Stimulated activated CD4-positive, alpha-beta T cell treated with anti-CD3 and anti-CD28 coated beads, Interleukin-15, amount 100 ng/mL, for 48 hours (primary cell): Measurements from ENCODE around the gene RAB31.

Experiments
- DNase-seq, 2 donors: peaks; one replicate each; pipeline ENCODE4 v3.0.0-alpha.2; 2020; ENCODE audit warnings: low read depth in 2 of 2

Gene RAB31

DNA sequence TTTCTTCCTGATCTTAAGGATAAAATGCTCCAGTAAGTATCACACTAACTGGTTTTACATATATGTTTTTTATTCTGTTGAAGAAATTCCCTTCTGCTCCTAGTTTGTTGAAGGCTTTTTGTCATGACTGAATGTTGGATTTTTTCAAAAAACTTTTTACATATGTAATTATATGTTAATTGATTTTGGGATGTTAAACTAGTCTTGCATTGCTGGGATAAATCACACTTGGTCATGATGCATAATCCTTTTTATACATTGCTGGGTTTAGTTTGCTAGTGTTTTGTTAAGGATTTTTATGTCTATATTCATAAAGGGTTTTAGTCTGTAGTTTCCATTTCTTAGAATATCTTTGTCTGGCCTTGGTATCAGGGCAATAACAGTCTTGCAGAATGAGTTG is 112.0 kb downstream of the RAB31 start:
- no peak for DNase-seq

DNA sequence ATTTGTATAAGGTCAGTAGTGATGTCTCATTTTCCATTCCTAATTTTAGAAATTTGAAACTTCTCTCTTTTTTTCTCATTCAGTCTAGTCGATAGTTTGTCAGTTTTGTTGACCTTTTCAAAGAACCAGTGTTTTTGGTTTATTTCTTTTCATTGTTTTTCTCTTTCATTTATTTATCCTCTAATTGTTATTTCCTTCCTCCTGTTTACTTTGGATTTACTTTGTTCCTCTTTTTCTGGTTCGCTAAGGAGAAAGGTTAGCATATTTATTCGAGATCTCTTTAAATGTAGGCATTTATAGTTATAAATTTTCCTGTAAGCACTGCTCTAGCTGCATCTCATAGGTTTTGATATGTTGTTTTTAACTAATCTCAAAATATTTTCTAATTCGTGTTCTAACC is 112.6 kb downstream of the RAB31 start:
- no peak for DNase-seq

GRCh38 chr18:9822587-9823185 is 114.6 kb downstream of the RAB31 start:
- DNase-seq = no peak

DNA sequence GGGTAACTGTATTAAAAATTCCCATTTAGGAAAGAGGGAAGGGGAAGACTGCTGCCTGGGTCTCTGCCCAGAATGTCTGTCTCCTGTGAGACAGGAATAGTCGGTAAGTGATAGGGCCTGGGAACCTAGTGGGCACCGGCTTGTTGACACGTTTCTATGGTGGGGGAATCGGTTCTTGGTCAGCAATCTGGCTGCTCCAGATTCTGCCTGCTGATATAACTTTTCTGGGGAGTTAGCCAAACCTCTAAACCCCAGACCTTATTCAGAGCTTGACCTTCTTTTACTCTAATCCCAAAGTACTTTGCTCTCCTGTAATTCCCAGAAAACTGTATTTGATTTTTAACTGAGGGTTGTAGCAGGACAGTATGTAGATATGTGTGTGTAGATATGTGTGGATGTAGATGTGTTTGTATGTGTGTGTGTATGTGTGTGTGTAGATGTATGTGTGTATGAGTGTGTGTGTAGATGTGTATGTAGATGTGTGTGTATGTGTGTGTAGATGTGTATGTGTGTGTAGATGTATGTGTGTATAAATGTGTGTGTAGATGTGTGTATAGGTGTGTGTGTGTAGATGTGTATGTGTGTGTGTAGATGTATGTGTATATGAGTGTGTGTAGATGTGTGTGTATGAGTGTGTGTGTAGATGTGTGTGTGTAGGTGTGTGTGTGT is 115.8 kb downstream of the RAB31 start:
- no peak for DNase-seq

DNA sequence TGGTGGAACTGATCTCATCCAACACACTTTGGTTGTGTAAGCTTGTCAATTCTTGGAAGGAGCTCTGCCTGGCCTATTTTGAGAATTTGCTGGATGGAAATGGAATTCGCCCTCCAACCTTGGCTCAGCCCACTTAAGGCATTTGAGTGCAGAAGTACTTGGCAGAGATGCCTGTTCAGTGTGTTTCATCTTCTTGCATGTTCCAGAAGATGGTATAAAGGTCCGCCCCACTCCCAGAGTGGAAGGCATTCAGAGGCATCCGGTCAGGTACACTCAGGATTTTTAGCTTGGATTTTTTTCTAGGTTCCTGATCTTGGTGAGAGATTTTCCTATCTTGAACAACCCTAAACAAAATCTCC is 116.4 kb downstream of the RAB31 start:
- no peak for DNase-seq

GRCh38 chr18:9824952-9825371 is 116.9 kb downstream of the RAB31 start:
- no peak for DNase-seq

DNA sequence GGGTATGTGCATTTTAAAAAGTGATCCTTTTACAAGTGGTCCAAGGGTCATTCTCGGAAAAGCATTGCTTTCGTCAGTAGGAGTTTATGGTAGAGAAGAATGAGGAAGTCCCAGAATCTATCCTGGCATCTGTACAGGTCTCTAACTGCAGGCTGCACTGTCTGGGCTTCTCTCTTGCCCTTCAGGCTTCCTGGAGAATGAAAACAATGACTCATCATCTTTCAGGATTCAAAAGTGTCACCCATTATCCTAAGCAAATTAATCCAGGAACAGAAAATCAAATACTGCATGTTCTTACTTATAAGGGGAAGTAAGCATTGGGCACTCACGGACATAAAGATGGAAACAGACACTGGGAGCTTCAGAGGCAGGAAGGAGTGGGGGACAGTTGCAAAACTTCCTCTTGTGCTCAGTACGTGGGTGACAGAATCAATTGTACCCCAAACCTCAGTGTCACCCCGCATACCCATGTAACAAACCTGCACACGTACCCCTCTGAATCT is 117.5 kb downstream of the RAB31 start:
- no peak for DNase-seq

DNA sequence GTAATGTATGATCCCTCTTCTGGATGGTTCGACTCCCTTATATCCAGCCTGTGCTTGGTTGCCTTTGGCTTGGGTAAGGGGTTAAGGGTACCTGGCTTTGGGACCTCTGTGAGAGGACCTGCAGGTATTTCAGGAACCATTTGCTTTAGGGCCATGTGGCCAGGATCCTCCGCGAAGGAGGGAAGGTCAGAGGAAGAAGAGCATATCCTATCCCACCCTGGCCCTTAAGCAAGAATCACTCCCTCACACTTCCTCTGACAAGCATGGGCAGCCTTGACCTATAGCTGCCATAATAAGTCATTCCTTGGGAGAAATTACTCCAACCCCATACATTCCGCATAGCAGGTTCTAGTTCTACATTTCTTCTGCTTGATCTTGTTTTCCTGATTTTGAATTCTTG is 118.6 kb downstream of the RAB31 start:
- no peak for DNase-seq

DNA sequence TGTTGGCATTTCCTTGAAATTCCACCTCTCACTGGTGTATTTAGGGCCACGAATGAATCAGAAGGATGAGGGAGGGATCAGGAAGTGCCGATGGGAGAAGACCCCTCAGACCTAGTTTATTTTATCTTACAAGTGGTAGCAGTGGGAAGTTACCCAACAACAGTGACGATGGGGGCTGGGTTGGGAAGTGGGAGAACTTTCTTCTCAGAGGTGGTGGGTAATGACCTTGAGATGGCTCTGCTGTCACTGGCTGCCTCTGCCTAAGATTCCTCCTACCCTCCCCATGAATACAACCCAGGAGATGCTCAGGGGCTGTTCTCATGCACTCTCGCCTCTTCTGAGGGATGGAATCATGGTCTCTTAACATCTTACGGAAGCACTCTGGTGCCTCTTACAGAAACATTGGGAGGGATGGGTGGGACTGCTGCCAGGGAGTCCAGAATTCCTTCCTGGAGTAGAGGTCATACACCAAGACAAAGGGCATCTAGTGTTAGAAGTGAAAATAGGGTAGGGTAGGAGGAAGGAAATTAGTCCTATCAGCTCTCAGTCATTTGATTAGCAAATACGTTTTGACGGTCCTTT is 119.2 kb downstream of the RAB31 start:
- DNase-seq = no peak

DNA sequence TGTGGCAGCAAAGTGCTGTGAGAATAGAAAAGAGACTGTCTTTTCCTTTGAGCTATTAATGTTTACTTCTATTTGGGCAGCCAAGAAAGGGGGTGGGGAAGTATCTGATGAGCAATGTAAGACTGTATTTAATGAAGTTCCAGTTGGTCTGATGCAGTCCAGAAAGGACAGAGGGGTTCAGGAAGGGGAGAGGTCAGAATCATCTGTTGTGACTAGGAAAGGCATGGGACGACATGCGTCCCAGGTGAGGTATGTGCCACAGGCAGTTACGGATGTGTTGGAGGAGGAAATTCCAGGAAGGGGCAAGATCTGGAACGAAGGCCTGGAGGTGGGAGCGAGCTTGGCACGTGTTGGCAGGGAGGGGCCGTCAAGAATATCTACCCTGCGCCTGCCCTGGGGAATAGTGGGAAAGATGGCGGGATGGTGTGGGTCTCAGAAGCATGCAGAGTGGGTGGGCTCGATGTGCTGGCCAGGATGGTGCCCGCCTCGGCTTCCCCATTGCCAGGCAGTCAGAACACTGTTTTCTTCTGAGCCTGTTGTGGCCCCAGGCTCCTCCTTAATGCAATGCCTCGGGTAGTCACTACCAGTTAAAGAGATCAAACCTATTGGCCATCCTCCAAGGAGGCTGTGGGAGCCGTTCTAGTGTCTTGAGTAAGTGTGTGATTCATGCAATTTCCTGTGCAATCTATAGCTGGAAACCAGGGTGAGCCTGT is 119.8 kb downstream of the RAB31 start:
- no peak for DNase-seq

- no peak for DNase-seq
Observed at GRCh38 chr18:9828506-9829396, 120.7 kb downstream of the RAB31 start.

DNA sequence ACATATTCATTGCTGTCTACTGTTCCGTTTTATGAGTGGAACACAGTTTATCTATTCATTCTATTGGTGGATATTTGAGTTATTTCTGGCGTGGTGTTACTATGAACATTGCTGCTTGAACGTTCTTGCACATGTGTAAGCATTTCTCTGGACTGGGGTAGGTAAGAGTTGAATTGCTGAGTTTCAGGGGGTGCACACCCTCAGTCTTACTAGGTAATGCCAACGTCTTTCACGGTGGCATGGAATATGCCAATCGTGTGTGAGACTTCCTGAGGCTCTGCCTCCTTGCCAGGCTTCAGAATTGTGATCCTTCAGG is 121.3 kb downstream of the RAB31 start:
- no peak for DNase-seq

- no peak for DNase-seq
Observed at GRCh38 chr18:9831036-9831722, 123.1 kb downstream of the RAB31 start.

GRCh38 chr18:9831723-9832199 is 123.7 kb downstream of the RAB31 start:
- DNase-seq = no peak

- DNase-seq = no peak
Observed at GRCh38 chr18:9832871-9833270, 124.8 kb downstream of the RAB31 start.

- DNase-seq = no peak
Observed at GRCh38 chr18:9834551-9834950, 126.5 kb downstream of the RAB31 start.

- no peak for DNase-seq
Observed at GRCh38 chr18:9835113-9835755, 127.1 kb downstream of the RAB31 start.

DNA sequence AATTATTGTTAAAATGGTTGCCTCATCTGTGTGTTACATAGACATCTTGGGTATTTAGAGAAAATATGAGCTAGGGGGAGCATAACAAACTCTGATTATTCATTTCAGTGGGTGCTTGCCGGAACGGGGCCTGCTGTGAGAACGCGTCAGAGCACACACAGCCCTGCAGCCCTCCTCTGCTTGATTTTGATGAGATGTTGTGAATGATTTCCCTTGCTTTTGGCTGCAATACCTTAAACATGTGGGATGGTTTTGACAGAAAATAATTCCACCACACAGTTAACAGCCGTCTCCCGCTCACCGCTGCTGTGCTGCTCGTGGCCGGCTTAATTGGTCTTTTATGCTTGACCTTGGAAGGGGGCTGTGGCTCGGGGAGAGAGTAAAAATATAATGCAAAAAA is 127.7 kb downstream of the RAB31 start:
- no peak for DNase-seq

- DNase-seq = no peak
Observed at GRCh38 chr18:9838144-9838877, 130.2 kb downstream of the RAB31 start.

DNA sequence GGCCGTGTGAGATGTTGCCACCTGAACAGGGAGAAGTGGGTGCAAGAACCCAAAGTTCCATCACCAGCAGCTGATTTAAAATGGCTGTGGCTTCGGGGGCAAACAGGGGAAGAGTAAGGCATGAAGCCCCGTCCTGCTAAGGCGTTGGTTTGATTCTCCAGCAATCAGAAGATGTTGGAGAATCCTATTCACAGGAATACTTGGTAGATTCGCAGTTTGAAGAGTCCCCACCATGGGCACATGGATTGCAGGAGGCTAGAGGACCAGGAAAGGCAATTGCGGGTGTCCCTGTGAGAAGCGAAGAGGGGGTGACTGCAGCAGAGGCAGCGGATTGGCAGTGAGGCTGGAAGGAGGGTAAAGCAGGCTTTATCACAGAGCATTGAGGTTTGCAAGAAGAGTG is 131.1 kb downstream of the RAB31 start:
- DNase-seq = no peak
